ENCODE measurements around the gene PIRT. TPM values are rescaled to one million over a fixed set of nuclear protein-coding genes. Genes with fewer than 3 reads are reported as not detected.

Gene PIRT
- polyA plus RNA-seq, 1 of the 3 experiments (the other 2 are of a cell fraction) = not detected

DNA sequence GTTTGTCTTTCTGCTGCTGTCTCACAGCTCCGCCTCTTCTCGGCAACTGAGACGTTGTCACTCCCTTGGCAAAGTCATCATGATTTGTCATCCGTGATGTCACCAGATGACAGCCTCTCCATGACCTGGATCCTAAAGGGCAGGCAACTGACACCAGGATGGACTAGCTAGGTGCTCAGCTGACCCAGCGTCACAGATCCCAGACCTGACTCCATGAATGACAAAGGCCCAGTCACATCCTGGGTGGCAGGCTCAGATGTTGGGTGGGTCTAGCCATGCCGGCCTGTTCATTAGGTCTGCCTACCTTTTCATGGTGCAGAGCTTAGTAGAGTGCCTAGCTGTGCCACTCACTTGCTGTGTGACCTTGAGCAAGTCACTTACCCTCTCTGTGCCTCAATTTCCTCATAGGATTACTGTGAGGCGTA, 30.2 kb downstream of the PIRT start:
- Histone ChIP-seq H3K9me3 (no peaks in the 10 kb centered on the region), H3K36me3 (replicated peaks in 1 of 2; ENCODE audit: control insufficient read depth in 1 of 2, insufficient read depth in 2 of 2, low read length in 1 of 2) (no peaks in the 10 kb centered on the region), H3K79me2 (ENCODE audit: insufficient read depth) (no peaks in the 10 kb centered on the region), H3K27ac (ENCODE audit: low read depth in 2 of 2, low read length in 1 of 2) (no peak overlapping the region), H3K4me2 (no peak overlapping the region), H3K9me2 (no peaks in the 10 kb centered on the region), H3F3A (replicated peaks; ENCODE audit: insufficient read depth) (no peaks in the 10 kb centered on the region), H3K4me3 (ENCODE audit: low read depth in 2 of 2, low read length in 1 of 2) (no peak overlapping the region), H3K4me1 (ENCODE audit: control insufficient read depth in 1 of 2, insufficient read depth in 2 of 2, low read depth in 1 of 2, low read length in 1 of 2) (no peaks in the 10 kb centered on the region; a peak in 1 of 4 replicates), H4K20me1 (ENCODE audit: insufficient read depth) (no peaks in the 10 kb centered on the region), H3K9ac (no peak overlapping the region), H2AFZ (ENCODE audit: low read depth) (no peak overlapping the region), H3K27me3 (ENCODE audit: insufficient read depth) (no peaks in the 10 kb centered on the region)
- POLR2A ChIA-PET = no interaction called here
- 65% methylated on average over 6 of the region's 7 CpGs for WGBS (ENCODE audit: low lambda C conversion rate)
- no peak for TF ChIP-seq FOXM1 (IDR thresholded peaks at IDR 0.05; ENCODE audit: low read depth)
- TF ChIP-seq, protein P1, sequence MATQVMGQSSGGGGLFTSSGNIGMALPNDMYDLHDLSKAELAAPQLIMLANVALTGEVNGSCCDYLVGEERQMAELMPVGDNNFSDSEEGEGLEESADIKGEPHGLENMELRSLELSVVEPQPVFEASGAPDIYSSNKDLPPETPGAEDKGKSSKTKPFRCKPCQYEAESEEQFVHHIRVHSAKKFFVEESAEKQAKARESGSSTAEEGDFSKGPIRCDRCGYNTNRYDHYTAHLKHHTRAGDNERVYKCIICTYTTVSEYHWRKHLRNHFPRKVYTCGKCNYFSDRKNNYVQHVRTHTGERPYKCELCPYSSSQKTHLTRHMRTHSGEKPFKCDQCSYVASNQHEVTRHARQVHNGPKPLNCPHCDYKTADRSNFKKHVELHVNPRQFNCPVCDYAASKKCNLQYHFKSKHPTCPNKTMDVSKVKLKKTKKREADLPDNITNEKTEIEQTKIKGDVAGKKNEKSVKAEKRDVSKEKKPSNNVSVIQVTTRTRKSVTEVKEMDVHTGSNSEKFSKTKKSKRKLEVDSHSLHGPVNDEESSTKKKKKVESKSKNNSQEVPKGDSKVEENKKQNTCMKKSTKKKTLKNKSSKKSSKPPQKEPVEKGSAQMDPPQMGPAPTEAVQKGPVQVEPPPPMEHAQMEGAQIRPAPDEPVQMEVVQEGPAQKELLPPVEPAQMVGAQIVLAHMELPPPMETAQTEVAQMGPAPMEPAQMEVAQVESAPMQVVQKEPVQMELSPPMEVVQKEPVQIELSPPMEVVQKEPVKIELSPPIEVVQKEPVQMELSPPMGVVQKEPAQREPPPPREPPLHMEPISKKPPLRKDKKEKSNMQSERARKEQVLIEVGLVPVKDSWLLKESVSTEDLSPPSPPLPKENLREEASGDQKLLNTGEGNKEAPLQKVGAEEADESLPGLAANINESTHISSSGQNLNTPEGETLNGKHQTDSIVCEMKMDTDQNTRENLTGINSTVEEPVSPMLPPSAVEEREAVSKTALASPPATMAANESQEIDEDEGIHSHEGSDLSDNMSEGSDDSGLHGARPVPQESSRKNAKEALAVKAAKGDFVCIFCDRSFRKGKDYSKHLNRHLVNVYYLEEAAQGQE (IDR thresholded peaks at IDR 0.05; ENCODE audit: low read depth, low read length) = no peak
- TF ChIP-seq, protein P2, sequence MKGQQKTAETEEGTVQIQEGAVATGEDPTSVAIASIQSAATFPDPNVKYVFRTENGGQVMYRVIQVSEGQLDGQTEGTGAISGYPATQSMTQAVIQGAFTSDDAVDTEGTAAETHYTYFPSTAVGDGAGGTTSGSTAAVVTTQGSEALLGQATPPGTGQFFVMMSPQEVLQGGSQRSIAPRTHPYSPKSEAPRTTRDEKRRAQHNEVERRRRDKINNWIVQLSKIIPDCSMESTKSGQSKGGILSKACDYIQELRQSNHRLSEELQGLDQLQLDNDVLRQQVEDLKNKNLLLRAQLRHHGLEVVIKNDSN (IDR thresholded peaks at IDR 0.05; ENCODE audit: borderline replicate concordance, low read depth) = no peak
- TF ChIP-seq GATA2 (CRISPR knock-in tag; IDR thresholded peaks at IDR 0.05) = no peak
- no peak for TF ChIP-seq ELF1 (IDR thresholded peaks at IDR 0.05)
- no peak for TF ChIP-seq TEAD4 (IDR thresholded peaks at IDR 0.05; ENCODE audit: borderline replicate concordance, insufficient read depth)
- TF ChIP-seq, protein P3, sequence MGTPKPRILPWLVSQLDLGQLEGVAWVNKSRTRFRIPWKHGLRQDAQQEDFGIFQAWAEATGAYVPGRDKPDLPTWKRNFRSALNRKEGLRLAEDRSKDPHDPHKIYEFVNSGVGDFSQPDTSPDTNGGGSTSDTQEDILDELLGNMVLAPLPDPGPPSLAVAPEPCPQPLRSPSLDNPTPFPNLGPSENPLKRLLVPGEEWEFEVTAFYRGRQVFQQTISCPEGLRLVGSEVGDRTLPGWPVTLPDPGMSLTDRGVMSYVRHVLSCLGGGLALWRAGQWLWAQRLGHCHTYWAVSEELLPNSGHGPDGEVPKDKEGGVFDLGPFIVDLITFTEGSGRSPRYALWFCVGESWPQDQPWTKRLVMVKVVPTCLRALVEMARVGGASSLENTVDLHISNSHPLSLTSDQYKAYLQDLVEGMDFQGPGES (IDR thresholded peaks at IDR 0.05; ENCODE audit: low read depth, low read length) = no peak
- TF ChIP-seq MXI1 (IDR thresholded peaks at IDR 0.05; ENCODE audit: low read depth, low read length) = no peak
- TF ChIP-seq SIN3A (IDR thresholded peaks at IDR 0.05; ENCODE audit: borderline replicate concordance, low read depth, low read length) = no peak
- TF ChIP-seq, protein P4, sequence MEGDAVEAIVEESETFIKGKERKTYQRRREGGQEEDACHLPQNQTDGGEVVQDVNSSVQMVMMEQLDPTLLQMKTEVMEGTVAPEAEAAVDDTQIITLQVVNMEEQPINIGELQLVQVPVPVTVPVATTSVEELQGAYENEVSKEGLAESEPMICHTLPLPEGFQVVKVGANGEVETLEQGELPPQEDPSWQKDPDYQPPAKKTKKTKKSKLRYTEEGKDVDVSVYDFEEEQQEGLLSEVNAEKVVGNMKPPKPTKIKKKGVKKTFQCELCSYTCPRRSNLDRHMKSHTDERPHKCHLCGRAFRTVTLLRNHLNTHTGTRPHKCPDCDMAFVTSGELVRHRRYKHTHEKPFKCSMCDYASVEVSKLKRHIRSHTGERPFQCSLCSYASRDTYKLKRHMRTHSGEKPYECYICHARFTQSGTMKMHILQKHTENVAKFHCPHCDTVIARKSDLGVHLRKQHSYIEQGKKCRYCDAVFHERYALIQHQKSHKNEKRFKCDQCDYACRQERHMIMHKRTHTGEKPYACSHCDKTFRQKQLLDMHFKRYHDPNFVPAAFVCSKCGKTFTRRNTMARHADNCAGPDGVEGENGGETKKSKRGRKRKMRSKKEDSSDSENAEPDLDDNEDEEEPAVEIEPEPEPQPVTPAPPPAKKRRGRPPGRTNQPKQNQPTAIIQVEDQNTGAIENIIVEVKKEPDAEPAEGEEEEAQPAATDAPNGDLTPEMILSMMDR (IDR thresholded peaks at IDR 0.05) = no peak
- TF ChIP-seq FOSL2 (IDR thresholded peaks at IDR 0.05; ENCODE audit: borderline replicate concordance, low read depth) = no peak
- TF ChIP-seq RCOR1 (IDR thresholded peaks at IDR 0.05; ENCODE audit: low read length) = no peak
- DNase-seq = no peak
- CTCF ChIA-PET = interaction anchor here (1.0 to 1.1 kb wide), 2 partner anchors 70 to 189 kb away, joined by 3 read pairs; no protein-coding TSS in a partner anchor
